Natural killer cell (primary cell): Measurements from ENCODE around the gene LEMD1. TPM values are rescaled to one million over a fixed set of nuclear protein-coding genes. Genes with fewer than 3 reads are reported as not detected.
"Not testable (repeated sequence)": the region's sequence is repeated elsewhere in the genome, so short reads cannot be mapped to it uniquely, and the experiment has no call there.

Experiments
- ATAC-seq, 3 donors: fragments of 150-1000 bp in 2 of 3; fragments of 200-7000 bp in 1 of 3; cut with Tn5 transposase; 1 replicate in 1 of 3; 2 replicates in 2 of 3; pipeline ENCODE4 v1.10.0; 2021; ENCODE audit warnings: mild to moderate bottlenecking in 2 of 3, moderate library complexity in 2 of 3
- DNase-seq, 2 donors: peaks; one replicate each; pipeline versions ENCODE4 v3.0.0 to v3.0.0-alpha.2; 2013 to 2021; ENCODE audit warnings: mixed read lengths in 1 of 2
- H3K27ac ChIP-seq: one replicate; pipeline ENCODE4 v1.5.1; 2013; ENCODE audit warnings: mild to moderate bottlenecking, low read length
- H3K27me3 ChIP-seq: one replicate; pipeline ENCODE4 v1.6.1; 2013; ENCODE audit warnings: low read length; ENCODE audit not compliant: control insufficient read depth, insufficient read depth
- H3K36me3 ChIP-seq: one replicate; pipeline ENCODE4 v1.6.1; 2013; ENCODE audit warnings: low read length; ENCODE audit not compliant: control insufficient read depth, insufficient read depth
- H3K4me1 ChIP-seq: one replicate; pipeline ENCODE4 v1.6.1; 2013; ENCODE audit warnings: low read length; ENCODE audit not compliant: control insufficient read depth, insufficient read depth
- H3K4me3 ChIP-seq: one replicate; pipeline ENCODE4 v1.5.1; 2013; ENCODE audit warnings: low read length
- H3K9me3 ChIP-seq: one replicate; pipeline ENCODE4 v1.6.1; 2013; ENCODE audit warnings: low read length; ENCODE audit not compliant: control insufficient read depth, insufficient read depth
- H3K27ac Mint-ChIP-seq, 2 donors: one replicate each; pipeline ENCODE4 v1.8.0; 2022; ENCODE audit warnings: mild to moderate bottlenecking in 2 of 2, mixed read lengths in 2 of 2, moderate library complexity in 1 of 2
- H3K27me3 Mint-ChIP-seq, 2 donors: one replicate each; pipeline ENCODE4 v1.8.0; 2022; ENCODE audit warnings: low read depth in 2 of 2, mixed read lengths in 2 of 2
- H3K36me3 Mint-ChIP-seq: one replicate; pipeline ENCODE4 v1.8.0; 2022; ENCODE audit warnings: mixed read lengths
- H3K4me1 Mint-ChIP-seq, 2 donors: one replicate each; pipeline ENCODE4 v1.8.0; 2022; ENCODE audit warnings: mixed read lengths in 2 of 2
- H3K4me3 Mint-ChIP-seq: one replicate; pipeline ENCODE4 v1.8.0; 2022; ENCODE audit warnings: mild to moderate bottlenecking, moderate library complexity, mixed read lengths
- H3K9me3 Mint-ChIP-seq, 2 donors: one replicate each; pipeline ENCODE4 v1.8.0; 2022; ENCODE audit warnings: mixed read lengths in 2 of 2
- CTCF ChIP-seq: fragments of 200-600 bp; IDR thresholded peaks from one replicate; pipeline ENCODE4 v1.8.0; 2022; ENCODE audit warnings: antibody characterized with exemption
- WGBS: methylation state at CpG from one replicate; pipeline ENCODE4 v1.1.7; 2013; ENCODE audit warnings: missing lambda C conversion rate; ENCODE audit not compliant: insufficient coverage; 5-methylcytosine and 5-hydroxymethylcytosine counted together
- intact Hi-C: fragments of 100-400 bp; cut with micrococcal nuclease; formaldehyde crosslinking; loops from one replicate; pipeline ENCODE4 v1.14.2; 2022
- total RNA-seq, 4 donors: library from RNA; stranded (reverse); fragments of 120-200 nt in 1 of 4; gene quantifications; one replicate each; pipeline versions ENCODE4 v1.2.3 to v1.2.4, GENCODE V29; 2013 to 2022

Gene LEMD1
- total RNA-seq, 3 donors from 2014 or later (not counting 1 experiment from before 2014, with no cell fraction given), result not detected

GRCh38 chr1:205391386-205391785, 30.5 kb downstream of the LEMD1 start:
- no peaks in the 10 kb centered on the region for H3K9me3 ChIP-seq
- Mint-ChIP-seq H3K27ac (no peak overlapping the region), H3K36me3 (no peaks in the 10 kb centered on the region), H3K27me3 (peaks cover 32 to 52% of the 10 kb centered on the region in 2 donors), H3K4me1 (no peaks in the 10 kb centered on the region), H3K4me3 (no peak overlapping the region), H3K9me3 (no peaks in the 10 kb centered on the region)
- H3K27me3 ChIP-seq, result peaks cover 9% of the 10 kb centered on the region
- no peak overlapping the region for H3K4me3 ChIP-seq
- WGBS, result 89% methylated on average over 7 of the region's 7 CpGs
- H3K27ac ChIP-seq, result no peak overlapping the region
- no peak for DNase-seq
- ATAC-seq, result no peak
- no peak for TF ChIP-seq CTCF
- intact Hi-C loops, result no loop called here
- no peaks in the 10 kb centered on the region for H3K4me1 ChIP-seq
- no peaks in the 10 kb centered on the region for H3K36me3 ChIP-seq

- intact Hi-C loops, result no loop called here
- 94% methylated on average over 2 of the region's 2 CpGs for WGBS
- H3K4me1 ChIP-seq, result no peaks in the 10 kb centered on the region
- H3K36me3 ChIP-seq, result no peaks in the 10 kb centered on the region
- no peak overlapping the region for H3K27ac Mint-ChIP-seq
- peaks cover 22 to 36% of the 10 kb centered on the region in 2 donors for H3K27me3 Mint-ChIP-seq
- no peak overlapping the region for H3K4me3 ChIP-seq
- peaks cover 6% of the 10 kb centered on the region for H3K27me3 ChIP-seq
- H3K36me3 Mint-ChIP-seq, result no peaks in the 10 kb centered on the region
- no peak for TF ChIP-seq CTCF
- no peak overlapping the region for H3K4me3 Mint-ChIP-seq
- ATAC-seq, result no peak
- H3K9me3 Mint-ChIP-seq, result no peaks in the 10 kb centered on the region
- no peaks in the 10 kb centered on the region for H3K4me1 Mint-ChIP-seq
- no peak overlapping the region for H3K27ac ChIP-seq
- no peaks in the 10 kb centered on the region for H3K9me3 ChIP-seq
- DNase-seq, result no peak
These were observed 34.0 kb downstream of the LEMD1 start for GRCh38 chr1:205387845-205388244.

- WGBS, result 100% methylated on average over 2 of the region's 3 CpGs
- DNase-seq, H3K27ac Mint-ChIP-seq, H3K36me3 ChIP-seq, H3K4me1 Mint-ChIP-seq, H3K27me3 ChIP-seq, H3K4me3 ChIP-seq, H3K4me1 ChIP-seq, intact Hi-C loops, H3K36me3 Mint-ChIP-seq, H3K27ac ChIP-seq, H3K4me3 Mint-ChIP-seq, ATAC-seq, H3K9me3 ChIP-seq, H3K9me3 Mint-ChIP-seq: not testable (repeated sequence)
- H3K27me3 Mint-ChIP-seq, result peaks cover 7 to 18% of the 10 kb centered on the region in 2 donors
These were observed 38.9 kb downstream of the LEMD1 start for GRCh38 chr1:205382990-205383389.

- Histone ChIP-seq H3K9me3 (no peaks in the 10 kb centered on the region), H3K4me3 (no peak overlapping the region), H3K27me3 (no peaks in the 10 kb centered on the region), H3K36me3 (no peaks in the 10 kb centered on the region), H3K4me1 (no peaks in the 10 kb centered on the region), H3K27ac (no peak overlapping the region)
- Mint-ChIP-seq H3K36me3 (no peaks in the 10 kb centered on the region), H3K27me3 (peaks cover 7 to 21% of the 10 kb centered on the region in 2 donors), H3K27ac (no peak overlapping the region), H3K9me3 (no peaks in the 10 kb centered on the region), H3K4me1 (no peaks in the 10 kb centered on the region), H3K4me3 (no peak overlapping the region)
- intact Hi-C loops, result no loop called here
- no peak for TF ChIP-seq CTCF
- ATAC-seq, result no peak
- no peak for DNase-seq
- WGBS, result 94% methylated on average over 3 of the region's 4 CpGs
These were observed 39.3 kb downstream of the LEMD1 start for GRCh38 chr1:205382561-205382960.
